GM21619 (cell line): ENCODE measurements around the gene KNTC1.
"Not testable (repeated sequence)": the region's sequence is repeated elsewhere in the genome, so short reads cannot be mapped to it uniquely, and the experiment has no call there.

Experiments used
- ATAC-seq: cut with Tn5 transposase; IDR thresholded peaks from one replicate; pipeline ENCODE4 v1.9.1; 2021; ENCODE audit not compliant: unreplicated experiment

KNTC1 gene

GRCh38 chr12:122558745-122559641 lies 31.9 kb downstream of the KNTC1 start:
- ATAC-seq: no peak

- no peak for ATAC-seq
Observed at GRCh38 chr12:122560138-122560537, 33.1 kb downstream of the KNTC1 start.

- ATAC-seq: no peak
Observed at GRCh38 chr12:122563361-122563760, 36.3 kb downstream of the KNTC1 start.

GRCh38 chr12:122566816-122567215 lies 39.8 kb downstream of the KNTC1 start:
- not testable (repeated sequence) for ATAC-seq

GRCh38 chr12:122569288-122569687 lies 42.2 kb downstream of the KNTC1 start:
- ATAC-seq: no peak

- not testable (repeated sequence) for ATAC-seq
Observed at GRCh38 chr12:122570006-122570405, 43.0 kb downstream of the KNTC1 start.

- no peak for ATAC-seq
Observed at GRCh38 chr12:122571821-122572220, 44.8 kb downstream of the KNTC1 start.

GRCh38 chr12:122583294-122583693 lies 56.2 kb downstream of the KNTC1 start:
- not testable (repeated sequence) for ATAC-seq

GRCh38 chr12:122584177-122584863 lies 57.3 kb downstream of the KNTC1 start:
- no peak for ATAC-seq

GRCh38 chr12:122590990-122591389 lies 63.9 kb downstream of the KNTC1 start:
- no peak for ATAC-seq

- not testable (repeated sequence) for ATAC-seq
Observed at GRCh38 chr12:122591966-122592365, 64.9 kb downstream of the KNTC1 start.

- ATAC-seq: not testable (repeated sequence)
Observed at GRCh38 chr12:122592543-122592942, 65.5 kb downstream of the KNTC1 start.

- ATAC-seq: no peak
Observed at GRCh38 chr12:122593910-122594309, 66.9 kb downstream of the KNTC1 start.

GRCh38 chr12:122596838-122597237 lies 69.8 kb downstream of the KNTC1 start:
- ATAC-seq: no peak

- ATAC-seq: no peak
Observed at GRCh38 chr12:122602456-122602855, 75.4 kb downstream of the KNTC1 start.

GRCh38 chr12:122604993-122605392 lies 77.9 kb downstream of the KNTC1 start:
- no peak for ATAC-seq

- no peak for ATAC-seq
Observed at GRCh38 chr12:122609732-122610131, 82.7 kb downstream of the KNTC1 start.

GRCh38 chr12:122610207-122610606 lies 83.2 kb downstream of the KNTC1 start:
- no peak for ATAC-seq

GRCh38 chr12:122610911-122611310 lies 83.9 kb downstream of the KNTC1 start:
- ATAC-seq: no peak

GRCh38 chr12:122614839-122615238 lies 87.8 kb downstream of the KNTC1 start:
- no peak for ATAC-seq

GRCh38 chr12:122615780-122616179 lies 88.7 kb downstream of the KNTC1 start:
- no peak for ATAC-seq

- ATAC-seq: no peak
Observed at GRCh38 chr12:122635471-122635870, 108.4 kb downstream of the KNTC1 start.
